ENCODE measurements around the gene WNT7A. TPM values are rescaled to one million over a fixed set of nuclear protein-coding genes. Genes with fewer than 3 reads are reported as not detected.
"Not testable (repeated sequence)": the region's sequence is repeated elsewhere in the genome, so short reads cannot be mapped to it uniquely, and the experiment has no call there.

Gene WNT7A
- total RNA-seq, 1 experiment from 2014 or later = 0.07 TPM

DNA sequence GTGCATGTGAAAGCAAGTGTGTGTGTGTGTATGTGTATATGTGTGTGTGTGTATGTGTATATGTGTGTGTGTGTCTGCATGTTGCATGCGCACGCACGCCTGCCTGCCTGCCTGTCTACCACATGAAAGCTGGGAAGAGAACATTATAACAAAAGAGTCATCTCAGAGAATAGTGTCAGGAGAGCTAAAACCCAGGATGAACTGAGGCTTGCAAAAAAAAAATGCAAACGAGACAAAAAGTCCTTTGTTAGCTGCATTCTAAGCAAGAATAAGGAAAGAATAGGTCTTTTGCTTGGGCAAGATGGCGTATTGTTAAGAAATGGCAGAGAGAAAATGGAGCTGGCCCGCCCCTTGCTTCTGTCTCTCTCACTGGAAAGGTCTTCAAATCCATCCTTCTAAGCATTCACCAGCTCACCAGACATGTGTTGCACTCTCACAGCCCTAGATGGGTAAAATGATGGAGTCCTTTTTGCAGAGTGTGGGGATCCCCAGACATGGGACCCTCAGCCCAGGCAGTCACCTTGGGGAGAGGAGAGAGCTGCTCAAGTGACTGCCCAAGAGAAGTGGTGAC lies 16.4 kb downstream of the WNT7A start:
- no peaks in the 10 kb centered on the region for H3K27me3 ChIP-seq (ENCODE audit: control insufficient read depth, insufficient read depth, low read length)
- no peak overlapping the region for H3K4me3 ChIP-seq (ENCODE audit: insufficient read depth, low read depth, low read length)
- no peaks in the 10 kb centered on the region for H3K36me3 ChIP-seq (replicated peaks; ENCODE audit: control insufficient read depth, insufficient read depth, low read length)
- DNase-seq = no peak

DNA sequence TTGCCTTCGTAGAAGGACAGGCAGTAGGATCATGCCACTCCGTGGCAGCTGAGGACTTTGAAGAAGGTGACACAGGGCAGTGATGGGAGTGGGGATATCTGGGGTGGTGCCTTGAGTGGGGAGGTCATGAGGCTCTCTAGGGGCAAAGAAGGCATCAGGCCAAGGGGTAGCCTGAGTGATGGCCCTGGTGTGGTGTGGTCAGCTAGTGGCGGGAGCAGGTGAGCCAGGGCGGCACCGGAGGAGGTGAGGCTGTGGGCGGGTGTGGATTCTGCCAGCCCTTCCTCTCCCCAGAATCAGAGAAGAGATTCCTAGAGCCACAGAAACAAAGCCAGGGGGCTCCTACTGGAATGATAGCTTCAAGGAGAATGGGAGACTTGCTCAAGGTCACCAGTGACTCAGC lies 18.4 kb downstream of the WNT7A start:
- no peak for DNase-seq
- Histone ChIP-seq H3K36me3 (replicated peaks; ENCODE audit: control insufficient read depth, insufficient read depth, low read length) (no peaks in the 10 kb centered on the region), H3K27me3 (ENCODE audit: control insufficient read depth, insufficient read depth, low read length) (no peaks in the 10 kb centered on the region), H3K4me3 (ENCODE audit: insufficient read depth, low read depth, low read length) (no peak overlapping the region)

GRCh38 chr3:13860001-13860400 lies 19.9 kb downstream of the WNT7A start:
- no peak overlapping the region for H3K4me3 ChIP-seq (ENCODE audit: insufficient read depth, low read depth, low read length)
- DNase-seq = no peak
- H3K36me3 ChIP-seq (replicated peaks; ENCODE audit: control insufficient read depth, insufficient read depth, low read length) = no peaks in the 10 kb centered on the region
- H3K27me3 ChIP-seq (ENCODE audit: control insufficient read depth, insufficient read depth, low read length) = no peaks in the 10 kb centered on the region

- H3K27me3 ChIP-seq (ENCODE audit: control insufficient read depth, insufficient read depth, low read length) = no peaks in the 10 kb centered on the region
- no peak for DNase-seq
- no peak overlapping the region for H3K4me3 ChIP-seq (ENCODE audit: insufficient read depth, low read depth, low read length)
- no peaks in the 10 kb centered on the region for H3K36me3 ChIP-seq (replicated peaks; ENCODE audit: control insufficient read depth, insufficient read depth, low read length)
Observed at GRCh38 chr3:13858768-13859520, 20.9 kb downstream of the WNT7A start.

DNA sequence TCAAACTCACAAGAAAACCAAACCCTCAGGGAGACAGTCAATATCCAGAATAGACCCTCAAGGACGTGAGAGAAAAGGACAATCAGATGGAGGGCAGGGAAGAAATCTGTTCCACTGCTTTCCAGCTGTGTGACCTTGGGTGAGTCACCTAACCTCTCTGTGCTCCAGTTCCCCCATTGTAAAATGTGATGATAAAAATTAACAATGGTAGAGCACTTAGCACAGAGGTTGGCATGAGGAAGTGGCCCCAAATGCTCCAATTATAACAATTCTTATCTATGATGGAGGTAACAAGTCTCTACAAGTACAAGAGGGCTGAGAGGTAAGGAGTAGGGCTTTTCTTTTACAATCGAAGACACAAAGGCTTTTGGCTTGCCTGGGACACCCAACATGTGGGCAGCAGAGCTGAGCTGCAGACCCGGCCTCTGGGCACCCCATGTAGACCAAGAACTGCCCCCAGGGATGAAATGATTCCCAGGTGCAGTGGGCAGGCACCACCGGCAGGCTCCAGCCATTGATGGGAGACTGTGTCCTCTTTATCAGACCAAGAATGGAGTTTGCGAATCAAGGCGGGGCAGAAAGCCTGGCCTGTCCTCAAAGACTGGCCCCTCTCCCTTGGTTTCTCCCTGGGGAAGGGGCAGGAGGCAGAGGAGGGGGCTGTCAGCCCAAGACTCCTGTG lies 22.0 kb downstream of the WNT7A start:
- H3K4me3 ChIP-seq (ENCODE audit: insufficient read depth, low read depth, low read length) = no peak overlapping the region
- H3K27me3 ChIP-seq (ENCODE audit: control insufficient read depth, insufficient read depth, low read length) = no peaks in the 10 kb centered on the region
- DNase-seq = no peak
- H3K36me3 ChIP-seq (replicated peaks; ENCODE audit: control insufficient read depth, insufficient read depth, low read length) = no peaks in the 10 kb centered on the region

- H3K36me3 ChIP-seq (replicated peaks; ENCODE audit: control insufficient read depth, insufficient read depth, low read length); H3K4me3 ChIP-seq (ENCODE audit: insufficient read depth, low read depth, low read length); DNase-seq; H3K27me3 ChIP-seq (ENCODE audit: control insufficient read depth, insufficient read depth, low read length): not testable (repeated sequence)
Observed at GRCh38 chr3:13856628-13857027, 23.2 kb downstream of the WNT7A start.

DNA sequence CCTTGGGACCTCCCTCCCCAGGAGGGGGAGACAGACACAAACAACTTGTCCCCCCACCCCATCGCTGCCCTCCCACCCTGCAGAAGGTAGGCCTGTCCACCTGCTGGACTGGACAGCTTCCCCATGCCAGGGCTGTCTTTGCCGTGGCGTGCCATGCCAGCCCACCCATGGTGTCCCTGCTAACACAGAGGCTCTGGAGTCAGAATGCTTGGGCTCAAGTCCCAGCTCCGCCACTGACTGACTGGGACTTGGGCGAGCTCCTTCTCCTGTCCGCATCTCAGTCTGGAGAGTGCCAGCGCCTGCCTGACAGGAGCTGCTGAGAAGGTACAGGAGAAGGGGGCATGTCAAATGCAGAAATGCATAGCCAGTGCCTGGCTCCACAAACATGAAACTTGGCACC lies 23.9 kb downstream of the WNT7A start:
- H3K4me3 ChIP-seq (ENCODE audit: insufficient read depth, low read depth, low read length) = no peak overlapping the region
- H3K36me3 ChIP-seq (replicated peaks; ENCODE audit: control insufficient read depth, insufficient read depth, low read length) = no peaks in the 10 kb centered on the region
- DNase-seq = no peak

GRCh38 chr3:13854492-13854891 lies 25.4 kb downstream of the WNT7A start:
- Histone ChIP-seq H3K27me3 (ENCODE audit: control insufficient read depth, insufficient read depth, low read length) (no peaks in the 10 kb centered on the region), H3K4me3 (ENCODE audit: insufficient read depth, low read depth, low read length) (no peak overlapping the region), H3K36me3 (replicated peaks; ENCODE audit: control insufficient read depth, insufficient read depth, low read length) (no peaks in the 10 kb centered on the region)
- DNase-seq = no peak

More for the DNA sequence above, 23.9 kb downstream of the WNT7A start:
- H3K27me3 ChIP-seq (ENCODE audit: control insufficient read depth, insufficient read depth, low read length) = no peaks in the 10 kb centered on the region

DNA sequence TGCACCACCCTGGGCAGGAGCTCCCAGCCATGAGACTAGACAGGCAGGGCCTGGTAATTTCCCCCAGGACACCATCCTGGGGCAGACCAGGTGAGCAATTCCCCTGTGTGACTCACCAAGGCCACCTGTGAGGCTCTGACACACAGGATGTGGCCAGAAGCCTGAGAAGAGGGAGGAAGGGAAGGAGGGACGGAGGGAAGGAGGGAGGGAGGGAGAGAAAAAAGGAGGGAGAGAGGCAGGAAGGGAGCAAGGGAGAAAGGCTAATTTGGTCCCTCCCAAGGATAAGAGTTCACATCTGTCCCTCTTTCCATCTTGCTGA lies 25.9 kb downstream of the WNT7A start:
- Histone ChIP-seq H3K27me3 (ENCODE audit: control insufficient read depth, insufficient read depth, low read length) (no peaks in the 10 kb centered on the region), H3K36me3 (replicated peaks; ENCODE audit: control insufficient read depth, insufficient read depth, low read length) (no peaks in the 10 kb centered on the region), H3K4me3 (ENCODE audit: insufficient read depth, low read depth, low read length) (no peak overlapping the region)
- DNase-seq = no peak

- DNase-seq = no peak
- Histone ChIP-seq H3K27me3 (ENCODE audit: control insufficient read depth, insufficient read depth, low read length) (no peaks in the 10 kb centered on the region), H3K36me3 (replicated peaks; ENCODE audit: control insufficient read depth, insufficient read depth, low read length) (no peaks in the 10 kb centered on the region), H3K4me3 (ENCODE audit: insufficient read depth, low read depth, low read length) (no peak overlapping the region)
Observed at GRCh38 chr3:13853256-13853977, 26.5 kb downstream of the WNT7A start.

- no peak for DNase-seq
- no peaks in the 10 kb centered on the region for H3K36me3 ChIP-seq (replicated peaks; ENCODE audit: control insufficient read depth, insufficient read depth, low read length)
- no peak overlapping the region for H3K4me3 ChIP-seq (ENCODE audit: insufficient read depth, low read depth, low read length)
- no peaks in the 10 kb centered on the region for H3K27me3 ChIP-seq (ENCODE audit: control insufficient read depth, insufficient read depth, low read length)
Observed at GRCh38 chr3:13852638-13853009, 27.2 kb downstream of the WNT7A start.

DNA sequence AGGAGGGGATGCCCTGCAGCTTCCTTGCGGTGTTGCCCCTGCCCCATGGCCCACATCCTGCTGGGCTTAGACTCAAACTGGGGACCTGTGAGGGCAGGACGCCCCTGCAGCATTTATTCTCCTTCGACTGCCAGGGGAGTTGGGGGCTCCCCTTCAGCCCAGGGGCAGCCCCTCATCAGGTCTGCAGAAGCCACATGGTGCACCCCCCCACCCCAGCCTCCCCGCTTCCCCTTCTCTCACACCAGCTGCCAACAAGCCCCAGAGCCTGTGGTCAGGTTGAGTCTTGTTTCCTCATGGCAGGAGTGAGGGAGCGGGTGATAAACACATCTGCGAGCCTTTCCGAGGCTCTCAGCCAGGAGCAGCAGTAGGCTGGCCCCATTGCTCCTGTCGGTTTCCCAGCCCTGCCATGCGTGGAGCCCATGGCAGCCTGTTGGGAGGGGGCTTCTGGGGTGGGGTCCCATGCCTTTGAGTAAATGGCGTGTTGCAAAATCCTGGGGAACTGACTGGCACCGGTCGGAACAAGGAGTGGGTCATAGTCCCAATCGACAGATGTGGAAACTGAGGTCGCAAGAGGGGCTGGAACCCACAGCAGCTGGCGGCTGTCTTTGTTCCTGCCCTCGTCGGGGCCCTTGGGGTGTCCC lies 27.8 kb downstream of the WNT7A start:
- no peaks in the 10 kb centered on the region for H3K27me3 ChIP-seq (ENCODE audit: control insufficient read depth, insufficient read depth, low read length)
- no peaks in the 10 kb centered on the region for H3K36me3 ChIP-seq (replicated peaks; ENCODE audit: control insufficient read depth, insufficient read depth, low read length)
- no peak overlapping the region for H3K4me3 ChIP-seq (ENCODE audit: insufficient read depth, low read depth, low read length)
- no peak for DNase-seq

DNA sequence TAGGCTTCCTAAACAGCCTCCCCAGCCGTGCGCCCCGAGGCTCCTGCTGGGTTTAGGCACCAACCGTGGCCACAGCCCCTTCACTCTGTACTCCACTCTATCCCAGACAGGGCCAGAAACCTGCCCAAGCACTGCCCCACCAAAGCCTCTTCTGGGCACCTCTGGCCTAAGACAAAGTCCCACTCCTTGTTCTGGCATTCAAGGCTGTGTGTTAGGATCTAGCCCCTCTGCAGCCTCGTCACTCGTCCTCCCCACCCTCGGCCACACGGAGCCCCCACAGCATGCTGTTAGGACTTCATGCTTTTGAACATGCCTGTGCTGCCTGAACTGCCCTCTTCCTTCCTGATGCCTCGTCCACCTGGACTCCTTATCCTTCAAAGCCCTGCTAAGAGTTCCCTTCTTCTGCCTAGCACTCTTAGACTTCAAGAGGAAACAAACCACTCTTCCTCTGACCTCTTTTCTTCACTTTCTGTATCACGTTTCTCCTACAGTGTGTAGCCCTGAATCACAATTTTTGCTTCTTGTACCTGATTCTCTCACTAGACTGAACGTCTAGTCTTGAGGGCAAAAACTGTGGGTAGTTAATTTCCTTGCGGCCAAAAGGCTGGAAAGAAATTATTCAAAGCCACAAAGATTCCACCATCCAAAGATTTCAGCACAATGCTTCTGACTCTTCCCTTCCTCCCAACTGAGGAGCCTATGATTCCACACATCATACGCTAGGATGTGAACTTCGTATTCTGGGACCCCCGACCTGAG lies 28.6 kb downstream of the WNT7A start:
- H3K27me3 ChIP-seq (ENCODE audit: control insufficient read depth, insufficient read depth, low read length) = no peaks in the 10 kb centered on the region
- no peaks in the 10 kb centered on the region for H3K36me3 ChIP-seq (replicated peaks; ENCODE audit: control insufficient read depth, insufficient read depth, low read length)
- no peak for DNase-seq
- no peak overlapping the region for H3K4me3 ChIP-seq (ENCODE audit: insufficient read depth, low read depth, low read length)

All from H7 (cell line).